ENCODE measurements around the gene HOXA11. TPM values are rescaled to one million over a fixed set of nuclear protein-coding genes. Genes with fewer than 3 reads are reported as not detected.

HOXA11 gene
- total and polyA plus RNA-seq, 12 donors: 0.13 to 3.0 (median 1.2) TPM; not detected in 2

- H3K9me3 ChIP-seq (replicated peaks in 1 of 3): no peaks in the 10 kb centered on the region
- intact Hi-C loops (cut with DNase I): loop anchor here in 1 of 2 donors (10.0 kb wide), 1 partner anchor 1306 kb away; no protein-coding TSS in a partner anchor
- TF ChIP-seq CTCF (IDR thresholded peaks at IDR 0.05) (no peak), POLR2A (IDR thresholded peaks at IDR 0.05) (no peak)
- H3K27ac ChIP-seq: no peak overlapping the region
- no peaks in the 10 kb centered on the region for H3K36me3 ChIP-seq (replicated peaks in 1 of 2)
- peaks cover 78% of the 10 kb centered on the region for H3K27me3 ChIP-seq
- H3K4me3 ChIP-seq: no peak overlapping the region
- peak in 2 of 7 donors; percentile 7 to 33 for DNase-seq
- peaks cover 19% of the 10 kb centered on the region in 2 donors for H3K4me1 ChIP-seq (replicated peaks in 1 of 2)
- WGBS, 4 donors: 69 to 87% (median 81%) methylated on average over 9 to 12 of the region's 12 CpGs
These were observed 4.3 kb downstream of the HOXA11 start for GRCh38 chr7:27180431-27181420.

GRCh38 chr7:27179503-27180430 is 5.3 kb downstream of the HOXA11 start:
- intact Hi-C loops (cut with DNase I): loop anchor here in 1 of 2 donors (10.0 kb wide), 1 partner anchor 1305 kb away; no protein-coding TSS in a partner anchor
- WGBS, 4 donors: 18 to 21% (median 19%) methylated on average over 50 to 56 of the region's 56 CpGs
- H3K4me1 ChIP-seq (replicated peaks in 1 of 2): peaks cover 16 to 18% of the 10 kb centered on the region in 2 donors
- no peaks in the 10 kb centered on the region for H3K36me3 ChIP-seq (replicated peaks in 1 of 2)
- no peaks in the 10 kb centered on the region for H3K9me3 ChIP-seq (replicated peaks in 1 of 3)
- DNase-seq: peak in 6 of 7 donors; percentile 53 to 75 (median 71)
- H3K27me3 ChIP-seq: peaks cover 73% of the 10 kb centered on the region
- H3K4me3 ChIP-seq: no peak overlapping the region
- no peak overlapping the region for H3K27ac ChIP-seq
- TF ChIP-seq POLR2A (IDR thresholded peaks at IDR 0.05): no peak
- TF ChIP-seq CTCF (IDR thresholded peaks at IDR 0.05): peak; percentile 55 to 84 (median 68)

- 66 to 74% (median 70%) methylated on average over 14 of the region's 14 CpGs for WGBS, 4 donors
- TF ChIP-seq CTCF (IDR thresholded peaks at IDR 0.05) (no peak), POLR2A (IDR thresholded peaks at IDR 0.05) (no peak)
- Histone ChIP-seq H3K4me3 (no peak overlapping the region), H3K27me3 (peaks cover 73% of the 10 kb centered on the region), H3K27ac (no peak overlapping the region), H3K4me1 (replicated peaks in 1 of 2) (peaks cover 13 to 15% of the 10 kb centered on the region in 2 donors), H3K9me3 (replicated peaks in 1 of 3) (no peaks in the 10 kb centered on the region), H3K36me3 (replicated peaks in 1 of 2) (no peaks in the 10 kb centered on the region)
- intact Hi-C loops (cut with DNase I): no loop called here
- peak in 1 of 7 donors; percentile 39 for DNase-seq
These were observed 6.0 kb downstream of the HOXA11 start for GRCh38 chr7:27179030-27179429.

Measured in adrenal gland (tissue), 12 donors.